Left ventricle myocardium superior (tissue), 1 donor: ENCODE results near the gene PCNX3. TPM values are rescaled to one million over a fixed set of nuclear protein-coding genes. Genes with fewer than 3 reads are reported as not detected.

Experiments used
- ATAC-seq: fragments of 200-7000 bp; cut with Tn5 transposase; one replicate; pipeline ENCODE4 v1.9.1; 2020; ENCODE audit warnings: mild to moderate bottlenecking, moderate library complexity
- DNase-seq: peaks from one replicate; pipeline ENCODE4 v3.0.0-alpha.2; 2020
- intact Hi-C: fragments of 100-400 bp; cut with micrococcal nuclease; formaldehyde crosslinking; loops from one replicate; pipeline ENCODE4 v1.11.0; 2022
- total RNA-seq: library from RNA; stranded (reverse); fragmentation: NEBNext Ultra II Directional; extraction: Animal tissue kit (Norgen Biotek cat#: 25700); gene quantifications from one replicate; pipeline ENCODE4 v1.2.1, GENCODE V29; 2021
- donor health status: DM: no; HTN: yes; CAD: no; lungs with severe emphysema.

PCNX3 gene
- total RNA-seq, 1 donor from 2014 or later: 11.8 TPM

DNA sequence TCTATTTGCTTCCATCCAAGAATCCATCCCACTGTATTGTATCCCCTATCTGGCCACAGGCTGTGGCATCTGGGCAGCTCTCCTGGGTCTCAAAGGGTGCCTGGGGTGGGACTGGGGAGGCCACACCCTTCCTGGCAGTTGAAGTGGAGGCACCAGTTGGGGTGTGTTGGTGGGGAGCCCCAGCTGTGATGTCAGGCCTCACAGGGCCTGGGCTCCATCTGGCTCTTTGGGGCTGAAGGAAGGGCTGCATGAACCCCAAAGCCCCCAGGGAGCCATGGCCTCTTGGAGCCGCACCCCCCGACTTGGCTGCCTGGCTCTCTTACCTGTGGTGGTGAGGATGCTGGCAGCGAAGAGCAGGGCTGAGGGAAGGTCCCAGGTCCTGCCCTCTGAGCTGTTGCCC, 20.4 kb upstream of the PCNX3 start:
- ATAC-seq (no peak), DNase-seq (no peak)
- intact Hi-C loops: loop anchor here (10.0 kb wide), 1 partner anchor 50 kb away; no protein-coding TSS in a partner anchor

DNA sequence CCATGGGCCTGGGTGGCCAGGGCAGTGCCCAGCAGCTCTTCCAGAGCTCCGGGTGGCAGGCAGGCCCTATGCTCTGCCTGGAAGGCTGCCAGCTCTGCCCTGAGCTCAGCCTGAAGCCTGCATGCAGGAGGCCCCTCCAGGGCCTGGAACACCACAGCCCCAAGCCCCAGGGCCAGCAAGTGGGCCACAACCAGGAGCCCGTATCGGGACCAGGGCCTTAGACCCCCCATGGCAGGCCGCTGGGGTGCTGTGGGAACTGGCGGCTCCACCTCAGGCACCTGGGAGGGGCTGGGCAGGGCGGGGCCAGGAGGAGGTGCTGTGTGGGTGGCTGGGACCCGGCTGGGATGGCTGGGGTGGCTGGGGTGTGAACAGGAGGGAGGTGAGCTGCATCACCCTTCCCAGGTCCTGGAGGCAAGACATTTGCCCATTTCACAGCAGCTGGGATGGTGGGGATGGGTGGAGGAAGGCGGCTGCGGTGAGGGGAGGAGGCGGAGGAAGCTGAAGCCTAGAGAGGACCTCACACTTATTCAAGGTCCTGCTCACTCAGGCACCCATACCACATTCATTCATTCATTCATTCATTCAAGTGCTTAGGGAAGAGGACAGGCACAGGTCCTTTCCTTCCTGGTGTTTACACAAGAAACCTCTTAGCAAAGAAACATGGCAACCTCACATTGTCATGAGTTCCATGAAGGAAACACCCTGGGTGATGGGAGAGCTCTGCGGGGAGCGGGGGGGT, 19.9 kb upstream of the PCNX3 start, which contains the start of gene KCNK7:
Gene KCNK7 (minus strand): TSS at position 258 of the 739 bp plus-strand sequence. CDS start 28 bp downstream, at position 230.
- intact Hi-C loops: loop anchor here (10.0 kb wide), 1 partner anchor 51 kb away; no protein-coding TSS in a partner anchor
- DNase-seq: no peak
- ATAC-seq: no peak

- DNase-seq: no peak
- intact Hi-C loops: loop anchor here (10.0 kb wide), 1 partner anchor 52 kb away; no protein-coding TSS in a partner anchor
- ATAC-seq: no peak
Observed at GRCh38 chr11:65596520-65596919, 19.1 kb upstream of the PCNX3 start.

DNA sequence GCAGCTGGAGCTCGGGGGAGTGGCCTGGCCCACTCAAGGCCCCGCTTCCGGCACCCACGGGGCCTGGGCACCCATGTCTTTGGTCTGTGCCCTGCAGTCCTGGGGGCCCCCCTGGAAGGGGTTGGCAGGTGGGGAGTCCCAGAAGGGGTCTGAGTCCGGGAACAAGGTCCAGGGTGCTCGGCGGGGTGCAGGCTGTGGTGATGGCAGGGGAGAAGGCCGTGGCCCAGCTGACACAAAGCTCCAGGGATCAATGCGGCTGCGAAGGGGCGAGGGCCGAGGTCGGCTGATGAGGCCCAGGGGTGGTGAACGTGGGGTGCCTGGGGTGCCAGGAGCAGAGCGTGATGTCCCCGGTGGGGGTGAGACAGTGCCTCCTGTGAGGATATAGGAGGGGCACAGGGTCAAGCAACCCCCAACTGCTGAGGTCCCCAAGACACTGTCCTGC, 17.3 kb upstream of the PCNX3 start:
- intact Hi-C loops: loop anchor here (10.0 kb wide), 1 partner anchor 53 kb away; no protein-coding TSS in a partner anchor
- ATAC-seq: no peak

GRCh38 chr11:65599216-65599954, 16.2 kb upstream of the PCNX3 start:
- no peak for ATAC-seq
- intact Hi-C loops: loop anchor here (10.0 kb wide), 1 partner anchor 55 kb away; no protein-coding TSS in a partner anchor
- no peak for DNase-seq

More for the DNA sequence above, 17.3 kb upstream of the PCNX3 start:
- no peak for DNase-seq

DNA sequence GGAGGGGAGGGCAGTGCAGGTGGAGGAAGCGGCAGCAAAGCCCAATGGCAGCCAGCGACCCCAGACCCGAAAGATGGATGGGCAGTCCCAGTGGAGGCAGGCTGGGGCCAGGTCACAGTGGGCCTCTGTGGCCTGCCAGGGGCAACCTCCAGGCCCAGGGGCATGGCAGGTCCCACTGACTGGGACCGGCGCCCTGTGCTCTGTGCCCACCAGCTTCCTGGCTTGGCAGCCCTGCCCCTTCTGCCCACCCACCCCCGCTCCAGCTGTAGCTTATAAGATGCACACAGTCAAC, 15.7 kb upstream of the PCNX3 start:
- intact Hi-C loops: loop anchor here (10.0 kb wide), 1 partner anchor 55 kb away; no protein-coding TSS in a partner anchor
- ATAC-seq: no peak
- no peak for DNase-seq

GRCh38 chr11:65604258-65604657, 11.3 kb upstream of the PCNX3 start:
- ATAC-seq: no peak
- intact Hi-C loops: no loop called here
- no peak for DNase-seq

DNA sequence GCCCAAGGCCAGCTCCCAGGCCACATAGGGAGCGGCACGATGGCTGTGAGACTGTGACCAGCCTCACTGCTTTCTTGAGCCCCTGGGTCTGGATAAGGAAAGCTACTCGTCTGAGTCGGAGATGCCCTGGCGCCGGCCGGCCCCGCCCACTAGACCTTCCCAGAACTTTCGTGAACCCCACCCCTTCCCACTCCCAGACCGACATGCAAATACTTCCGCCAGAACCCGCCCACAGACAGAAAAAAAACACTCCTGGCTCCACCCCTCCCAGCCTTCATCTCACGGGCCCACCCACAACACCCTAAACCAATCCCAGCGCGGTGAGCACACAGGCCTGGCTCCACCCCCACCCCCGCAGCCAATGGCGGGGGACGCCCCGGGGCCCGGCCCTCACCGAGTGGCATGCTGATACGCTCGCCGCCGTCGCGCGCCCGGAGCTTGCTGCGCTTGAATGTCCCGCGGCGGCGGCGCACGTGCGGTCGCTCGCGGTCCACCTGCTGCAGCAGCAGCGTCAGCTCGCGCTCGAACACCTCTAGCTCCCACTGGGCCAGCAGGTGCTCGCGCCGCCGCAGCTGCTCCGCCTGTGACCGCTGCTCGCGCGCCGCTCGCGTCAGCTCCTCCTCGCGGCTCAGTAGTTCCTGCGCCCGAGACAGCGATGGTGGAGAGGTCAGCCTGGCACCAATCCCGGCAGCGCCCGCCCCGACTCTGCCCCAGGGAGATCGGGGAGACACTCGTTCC, 8.5 kb upstream of the PCNX3 start:
- ATAC-seq: peak; percentile 96
- intact Hi-C loops: no loop called here

DNA sequence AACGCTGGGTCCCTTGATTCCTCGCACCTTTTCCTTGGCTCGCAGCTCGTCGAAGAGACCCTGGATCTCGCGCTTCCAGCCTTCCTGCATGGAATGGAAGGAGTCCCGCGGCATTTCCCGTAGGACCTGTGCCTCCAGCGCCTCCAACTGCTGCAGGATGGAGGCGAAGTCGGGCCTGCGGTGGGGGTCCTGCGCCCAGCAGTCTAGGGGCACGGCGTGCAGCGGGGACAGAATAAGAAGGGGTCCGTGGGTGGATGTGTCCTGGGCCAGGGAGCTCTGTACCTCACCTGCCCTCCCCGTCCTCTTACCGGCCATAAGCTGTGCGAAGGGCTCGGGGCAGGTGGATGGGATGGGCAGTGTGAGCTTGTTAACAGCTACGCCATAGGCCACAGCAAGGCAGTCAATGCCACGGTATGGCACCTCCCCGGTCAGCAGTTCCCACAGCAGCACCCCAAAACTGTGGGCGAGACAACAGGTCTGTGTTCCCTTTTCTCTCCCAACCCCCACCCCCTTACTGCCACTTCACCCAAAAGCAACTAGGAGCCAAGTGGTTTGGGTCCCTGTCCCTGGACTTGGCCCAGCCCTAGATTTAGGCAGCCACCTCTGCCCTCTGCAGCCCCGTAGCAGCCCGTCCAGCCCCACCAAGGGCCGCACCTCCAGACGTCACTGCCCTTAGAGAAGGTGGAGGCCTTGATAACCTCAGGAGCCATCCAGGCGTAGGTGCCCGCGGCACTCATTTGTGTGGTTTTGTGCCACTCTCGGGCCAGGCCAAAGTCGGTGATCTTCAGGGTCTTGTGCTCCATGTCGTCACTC, 7.8 kb upstream of the PCNX3 start:
- no peak for DNase-seq
- intact Hi-C loops: no loop called here
- no peak for ATAC-seq

More for the DNA sequence above, 8.5 kb upstream of the PCNX3 start:
- peak; percentile 95 for DNase-seq

DNA sequence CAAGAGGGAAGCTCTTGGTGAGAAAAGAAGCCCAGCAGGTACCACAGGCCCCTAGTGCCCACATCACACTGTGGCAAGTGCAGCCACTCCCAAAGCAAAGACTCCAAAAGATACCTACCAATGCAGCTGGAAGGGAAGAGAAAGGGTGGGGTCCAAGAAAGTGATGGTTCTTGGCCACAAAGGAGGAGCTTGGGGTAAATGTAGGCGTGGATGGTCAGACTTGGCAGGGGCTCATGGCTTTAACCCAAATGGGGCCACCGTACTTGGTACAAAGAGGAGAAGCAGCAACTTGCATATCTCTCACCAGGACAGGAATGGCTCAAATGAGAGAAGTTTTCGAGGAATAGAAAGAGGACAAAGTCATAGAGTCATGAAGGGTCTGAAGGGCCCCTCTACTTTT, 6.3 kb upstream of the PCNX3 start:
- no peak for DNase-seq
- intact Hi-C loops: no loop called here
- no peak for ATAC-seq

- no peak for DNase-seq
- no peak for ATAC-seq
- intact Hi-C loops: no loop called here
Observed at GRCh38 chr11:65609665-65610064, 5.9 kb upstream of the PCNX3 start.

DNA sequence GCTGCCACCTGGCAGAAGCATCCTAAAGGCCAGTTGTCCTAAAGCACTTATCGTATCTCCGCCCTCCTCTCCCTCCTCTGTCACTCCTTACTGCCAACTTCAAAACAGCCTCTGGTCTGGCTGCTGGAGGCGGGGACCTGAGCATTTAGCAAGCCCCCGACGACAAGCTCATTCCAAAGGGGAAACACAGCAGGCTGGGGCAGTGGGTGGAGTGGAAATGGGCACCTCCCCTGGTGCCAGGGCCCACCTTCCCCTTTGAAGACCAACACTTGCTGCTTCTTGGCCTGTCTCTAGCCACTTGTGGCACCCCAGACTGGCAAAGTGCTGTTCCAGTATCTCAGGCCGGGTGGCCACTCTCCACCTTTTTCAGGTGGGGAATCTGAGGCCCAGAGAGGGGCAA, 5.2 kb upstream of the PCNX3 start:
- ATAC-seq (no peak), DNase-seq (no peak)
- intact Hi-C loops: no loop called here

DNA sequence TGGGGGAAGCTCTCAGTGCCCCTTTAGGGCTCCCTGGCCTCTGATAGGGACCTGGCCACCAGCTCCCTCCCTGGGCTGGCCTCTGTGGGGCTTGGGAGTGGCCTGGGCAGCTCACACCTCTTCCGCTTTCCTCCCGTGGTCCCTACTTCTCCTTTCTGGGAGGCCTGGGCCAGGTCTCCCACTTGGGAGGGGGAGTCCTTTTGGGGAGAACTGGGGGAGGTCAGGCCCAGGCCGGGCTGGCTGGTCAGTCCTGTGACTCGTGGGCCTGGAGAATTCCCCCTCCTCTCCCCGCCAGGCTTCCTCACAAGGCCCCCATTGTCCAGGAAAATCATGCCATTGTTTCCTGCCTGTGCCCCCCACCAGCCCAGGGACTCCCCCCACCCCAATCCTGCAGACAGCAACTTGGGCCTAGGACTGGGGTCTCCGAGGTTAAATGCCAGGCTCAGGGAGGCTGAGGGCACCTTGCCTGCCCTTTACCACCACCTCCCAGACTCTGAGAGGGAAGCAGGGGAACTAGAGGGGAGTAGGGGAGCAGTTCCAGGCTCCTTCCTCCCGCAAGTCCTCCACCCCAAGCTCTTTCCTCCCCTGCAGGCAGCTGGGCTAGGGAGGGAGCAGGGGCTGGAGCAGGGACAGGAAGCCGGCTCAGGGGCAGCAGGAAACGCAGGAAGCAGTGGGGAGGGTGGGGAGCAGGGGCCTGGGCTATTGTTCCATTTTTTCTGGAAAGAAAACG, 4.4 kb upstream of the PCNX3 start:
- intact Hi-C loops: no loop called here
- no peak for ATAC-seq

GRCh38 chr11:65611758-65612603, 3.6 kb upstream of the PCNX3 start:
- DNase-seq: no peak
- intact Hi-C loops: no loop called here
- no peak for ATAC-seq

More for the DNA sequence above, 4.4 kb upstream of the PCNX3 start:
- DNase-seq: peak; percentile 70

DNA sequence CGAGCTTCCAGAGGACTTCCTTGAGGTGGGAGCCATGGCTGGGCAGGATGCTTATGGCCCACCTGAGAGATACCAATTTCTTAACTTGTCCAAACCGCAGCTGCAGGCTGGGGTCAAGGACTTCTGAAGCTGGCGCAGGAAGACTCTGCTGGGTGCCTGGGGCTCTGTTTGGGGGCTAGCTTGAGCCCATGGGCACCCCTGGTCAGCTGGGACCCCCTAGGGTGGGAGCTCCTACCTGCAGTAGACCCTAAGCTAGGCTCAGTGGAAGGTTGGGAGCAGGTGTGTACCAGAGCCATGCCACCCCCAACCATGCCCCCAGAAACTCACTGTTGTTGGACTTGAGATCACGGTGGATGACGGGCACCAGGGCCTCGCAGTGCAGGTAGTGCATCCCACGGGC, 2.9 kb upstream of the PCNX3 start:
- no peak for ATAC-seq
- no peak for DNase-seq
- intact Hi-C loops: no loop called here

GRCh38 chr11:65613091-65613928, 2.3 kb upstream of the PCNX3 start:
- intact Hi-C loops: no loop called here
- DNase-seq (peak; percentile 57), ATAC-seq (no peak)
